Stimulated activated naive CD8-positive, alpha-beta T cell treated with anti-CD3 and anti-CD28 coated beads, Interleukin-15, amount 100 ng/mL, for 72 hours (primary cell): Measurements from ENCODE around the gene KCNK10.

Source experiments
- ATAC-seq: fragments of 150-1000 bp; cut with Tn5 transposase; 2 replicates; pipeline ENCODE4 v1.10.0; 2021; ENCODE audit warnings: mild to moderate bottlenecking, moderate library complexity
- DNase-seq, 2 donors: peaks; one replicate each; pipeline ENCODE4 v3.0.0; 2021 to 2022
- H3K27ac Mint-ChIP-seq, 2 donors: one replicate each; pipeline ENCODE4 v1.8.0; 2022; ENCODE audit warnings: mild to moderate bottlenecking in 2 of 2, mixed read lengths in 2 of 2, moderate library complexity in 2 of 2
- H3K27me3 Mint-ChIP-seq: one replicate; pipeline ENCODE4 v1.8.0; 2022; ENCODE audit warnings: mixed read lengths
- H3K4me1 Mint-ChIP-seq: one replicate; pipeline ENCODE4 v1.8.0; 2022; ENCODE audit warnings: mild to moderate bottlenecking, mixed read lengths
- H3K4me3 Mint-ChIP-seq, 2 donors: one replicate each; pipeline ENCODE4 v1.8.0; 2022; ENCODE audit warnings: mild to moderate bottlenecking in 2 of 2, mixed read lengths in 2 of 2, moderate library complexity in 1 of 2
- H3K9me3 Mint-ChIP-seq, 2 donors: one replicate each; pipeline ENCODE4 v1.8.0; 2022; ENCODE audit warnings: mixed read lengths in 2 of 2

Gene KCNK10, protein sequence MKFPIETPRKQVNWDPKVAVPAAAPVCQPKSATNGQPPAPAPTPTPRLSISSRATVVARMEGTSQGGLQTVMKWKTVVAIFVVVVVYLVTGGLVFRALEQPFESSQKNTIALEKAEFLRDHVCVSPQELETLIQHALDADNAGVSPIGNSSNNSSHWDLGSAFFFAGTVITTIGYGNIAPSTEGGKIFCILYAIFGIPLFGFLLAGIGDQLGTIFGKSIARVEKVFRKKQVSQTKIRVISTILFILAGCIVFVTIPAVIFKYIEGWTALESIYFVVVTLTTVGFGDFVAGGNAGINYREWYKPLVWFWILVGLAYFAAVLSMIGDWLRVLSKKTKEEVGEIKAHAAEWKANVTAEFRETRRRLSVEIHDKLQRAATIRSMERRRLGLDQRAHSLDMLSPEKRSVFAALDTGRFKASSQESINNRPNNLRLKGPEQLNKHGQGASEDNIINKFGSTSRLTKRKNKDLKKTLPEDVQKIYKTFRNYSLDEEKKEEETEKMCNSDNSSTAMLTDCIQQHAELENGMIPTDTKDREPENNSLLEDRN

DNA sequence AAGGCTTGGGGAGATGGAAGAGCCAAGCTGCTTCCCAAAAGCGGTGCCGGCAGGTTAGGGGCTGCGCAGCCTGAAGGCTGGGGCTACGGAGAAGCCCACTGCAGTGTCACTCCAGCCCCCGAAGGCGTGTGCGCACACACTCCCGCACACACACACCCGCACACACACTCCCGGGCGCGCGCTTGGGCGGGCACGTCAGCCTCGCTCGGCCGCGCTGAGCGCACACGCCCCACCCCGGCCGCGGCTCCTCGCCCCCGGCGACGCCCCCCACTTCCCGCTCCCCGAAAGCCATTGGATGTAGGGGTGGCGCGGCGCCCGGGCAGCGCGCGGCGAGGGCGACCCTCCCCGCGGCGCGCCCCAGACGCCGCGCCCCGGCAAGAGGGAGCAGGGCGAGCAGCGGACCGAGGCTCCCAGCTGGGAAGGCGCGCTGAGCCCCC, at the start of gene KCNK10:
KCNK10 (minus strand) TSS at position 184 of the 437 bp plus-strand sequence. CDS start 471 bp downstream, outside the sequence.
- Mint-ChIP-seq H3K4me1 (peaks cover 5% of the 10 kb centered on the region), H3K27me3 (peaks cover 48% of the 10 kb centered on the region), H3K9me3 (no peaks in the 10 kb centered on the region), H3K27ac (no peak within 1 kb of the TSS), H3K4me3 (peak within 1 kb of the TSS; percentile 78 to 80)
- no peak for DNase-seq
- peak; percentile 30 for ATAC-seq

DNA sequence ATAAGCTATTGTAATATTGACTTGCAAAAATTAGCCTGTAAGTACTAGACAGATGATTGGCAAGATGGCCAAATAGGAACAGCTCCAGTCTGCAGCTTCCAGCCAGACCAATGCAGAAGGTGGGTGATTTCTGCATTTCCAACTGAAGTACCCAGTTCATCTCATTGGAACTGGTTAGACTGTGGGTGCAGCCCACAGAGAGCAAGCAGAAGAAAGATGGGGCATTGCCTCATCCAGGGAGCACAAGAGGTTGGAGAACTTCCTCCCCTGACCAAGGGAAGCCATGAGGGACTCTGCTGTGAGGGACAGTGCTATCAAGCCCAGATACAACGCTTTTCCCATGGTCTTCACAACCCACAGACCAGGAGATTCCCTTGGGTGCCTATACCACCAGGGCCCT, 46.4 kb upstream of the KCNK10 start:
- H3K27ac Mint-ChIP-seq = no peak overlapping the region
- H3K9me3 Mint-ChIP-seq = peaks cover 0 to 4% of the 10 kb centered on the region in 2 donors
- DNase-seq = no peak
- ATAC-seq = no peak
- H3K4me3 Mint-ChIP-seq = no peak overlapping the region
- no peaks in the 10 kb centered on the region for H3K4me1 Mint-ChIP-seq
- H3K27me3 Mint-ChIP-seq = peaks cover 41% of the 10 kb centered on the region

DNA sequence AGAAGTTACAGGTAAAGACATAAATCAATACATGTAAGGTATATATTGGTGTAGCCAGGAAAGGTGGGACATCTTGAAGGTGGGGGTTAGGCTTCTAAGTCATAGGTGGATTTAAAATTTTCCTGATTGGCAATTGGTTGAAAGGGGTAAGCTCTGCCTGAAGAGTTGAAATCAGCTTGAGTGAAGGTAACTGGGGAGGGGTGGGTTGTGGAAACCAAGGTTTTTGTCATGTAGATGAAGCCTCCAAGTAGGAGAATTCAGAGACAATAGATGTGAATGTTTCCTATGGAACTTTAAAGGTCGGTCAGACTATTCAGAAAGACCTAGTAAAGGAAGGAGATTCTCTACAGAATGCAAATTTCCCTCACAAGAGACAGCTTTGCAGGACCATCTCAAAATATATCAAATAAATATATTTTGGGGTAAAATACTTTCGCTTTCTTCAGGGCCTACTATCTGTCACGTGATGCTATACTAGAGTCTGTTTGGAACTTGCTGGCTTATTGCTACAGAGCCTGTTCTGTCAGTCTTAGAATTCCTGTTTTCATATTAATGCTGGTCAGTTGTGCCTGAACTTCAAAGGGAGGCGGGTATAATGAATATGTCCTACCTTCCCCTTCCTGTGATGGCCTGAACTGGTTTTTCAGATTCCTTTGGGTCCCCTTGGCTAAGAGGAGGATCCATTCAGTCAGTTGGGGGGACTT, 41.8 kb upstream of the KCNK10 start:
- no peak overlapping the region for H3K4me3 Mint-ChIP-seq
- DNase-seq (no peak), ATAC-seq (no peak)
- H3K27ac Mint-ChIP-seq = peak overlapping the region in 1 of 2 donors; percentile 51
- peaks cover 5% of the 10 kb centered on the region for H3K27me3 Mint-ChIP-seq
- no peaks in the 10 kb centered on the region for H3K4me1 Mint-ChIP-seq
- peaks cover 5 to 8% of the 10 kb centered on the region in 2 donors for H3K9me3 Mint-ChIP-seq

DNA sequence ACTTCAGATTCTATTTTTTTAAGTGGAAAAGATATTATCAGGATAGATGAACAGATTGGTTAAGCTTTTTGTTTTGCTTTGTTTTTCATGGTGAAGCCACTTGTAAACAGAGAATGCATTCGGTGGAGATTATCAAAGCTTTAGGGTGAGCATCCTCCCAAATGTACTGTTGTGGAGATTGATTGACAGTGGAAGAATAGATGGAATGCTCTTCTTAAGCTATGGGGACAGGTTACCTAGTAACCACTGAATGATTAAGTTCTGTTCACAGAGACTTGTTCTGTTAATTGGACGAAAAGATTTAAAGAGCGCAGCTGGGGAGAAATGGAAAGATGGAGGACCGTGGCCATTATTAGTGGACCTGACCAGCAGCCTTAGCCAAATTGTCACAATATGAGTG, 40.6 kb upstream of the KCNK10 start:
- H3K27me3 Mint-ChIP-seq = no peaks in the 10 kb centered on the region
- H3K4me3 Mint-ChIP-seq = no peak overlapping the region
- ATAC-seq = no peak

DNA sequence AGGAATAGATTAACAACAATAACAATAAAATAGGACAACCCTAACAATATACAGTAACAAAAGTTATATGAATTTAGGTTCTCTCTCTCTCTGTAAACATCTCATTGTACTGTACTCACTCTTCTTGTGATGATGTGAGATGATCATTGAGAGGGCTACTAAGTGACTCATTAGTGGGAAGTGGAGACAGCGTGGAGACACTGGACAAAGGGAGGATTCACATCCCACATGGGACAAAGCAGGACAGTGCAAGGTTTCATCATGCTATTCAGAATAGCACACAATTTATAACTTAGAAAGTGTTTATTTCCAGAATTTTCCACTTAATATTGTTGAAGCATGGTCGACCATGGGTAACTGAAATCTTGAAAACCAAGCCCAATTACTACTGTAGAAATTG, 36.4 kb upstream of the KCNK10 start:
- Mint-ChIP-seq H3K4me3 (no peak overlapping the region), H3K27ac (no peak overlapping the region), H3K9me3 (peaks cover 5 to 8% of the 10 kb centered on the region in 2 donors), H3K4me1 (no peaks in the 10 kb centered on the region), H3K27me3 (no peaks in the 10 kb centered on the region)
- ATAC-seq (no peak), DNase-seq (no peak)

More for the DNA sequence above, 40.6 kb upstream of the KCNK10 start:
- DNase-seq = no peak
- Mint-ChIP-seq H3K27ac (no peak overlapping the region), H3K9me3 (peaks cover 5 to 8% of the 10 kb centered on the region in 2 donors), H3K4me1 (no peaks in the 10 kb centered on the region)

DNA sequence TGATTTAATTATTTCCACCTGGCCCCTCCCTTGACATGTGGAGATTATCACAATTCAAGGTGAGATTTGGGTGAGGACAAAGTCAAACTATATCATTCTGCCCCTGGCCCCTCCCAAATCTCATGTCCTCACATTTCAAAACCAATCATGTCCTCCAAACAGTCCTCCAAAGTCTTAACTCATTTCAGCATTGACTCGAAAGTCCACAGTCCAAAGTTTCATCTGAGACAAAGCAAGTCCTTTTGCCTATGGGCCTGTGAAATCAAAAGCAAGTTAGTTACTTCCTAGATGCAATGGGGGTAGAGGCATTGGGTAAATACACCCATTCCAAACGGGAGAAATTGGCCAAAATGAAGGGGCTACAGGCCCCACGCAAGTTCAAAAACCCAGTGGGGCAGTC, 31.3 kb upstream of the KCNK10 start:
- Mint-ChIP-seq H3K27me3 (no peaks in the 10 kb centered on the region), H3K9me3 (no peaks in the 10 kb centered on the region), H3K27ac (no peak overlapping the region), H3K4me1 (no peaks in the 10 kb centered on the region), H3K4me3 (no peak overlapping the region)
- ATAC-seq (no peak), DNase-seq (no peak)

DNA sequence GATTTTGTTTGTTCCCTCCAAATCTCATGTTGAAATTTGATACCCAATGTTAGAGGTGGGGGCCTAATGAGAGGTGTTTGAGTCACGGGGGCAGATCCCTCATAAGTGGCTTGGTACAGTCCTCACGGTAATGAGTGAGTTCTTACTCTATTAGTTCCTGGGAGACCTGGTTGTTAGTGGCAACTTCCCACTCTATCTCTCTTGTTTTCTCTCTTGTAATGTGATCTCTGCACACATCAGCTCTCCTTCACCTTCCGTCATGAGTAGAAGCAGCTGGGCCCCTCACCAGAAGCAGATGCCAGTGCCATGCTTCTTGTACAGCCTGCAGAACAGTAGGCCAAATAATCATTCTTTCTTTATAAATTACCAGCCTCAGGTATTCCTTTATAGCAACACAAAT, 29.6 kb upstream of the KCNK10 start:
- H3K27ac Mint-ChIP-seq = no peak overlapping the region
- no peak for DNase-seq
- H3K27me3 Mint-ChIP-seq = no peaks in the 10 kb centered on the region
- H3K4me1 Mint-ChIP-seq = no peaks in the 10 kb centered on the region
- no peak overlapping the region for H3K4me3 Mint-ChIP-seq
- H3K9me3 Mint-ChIP-seq = no peaks in the 10 kb centered on the region
- no peak for ATAC-seq

DNA sequence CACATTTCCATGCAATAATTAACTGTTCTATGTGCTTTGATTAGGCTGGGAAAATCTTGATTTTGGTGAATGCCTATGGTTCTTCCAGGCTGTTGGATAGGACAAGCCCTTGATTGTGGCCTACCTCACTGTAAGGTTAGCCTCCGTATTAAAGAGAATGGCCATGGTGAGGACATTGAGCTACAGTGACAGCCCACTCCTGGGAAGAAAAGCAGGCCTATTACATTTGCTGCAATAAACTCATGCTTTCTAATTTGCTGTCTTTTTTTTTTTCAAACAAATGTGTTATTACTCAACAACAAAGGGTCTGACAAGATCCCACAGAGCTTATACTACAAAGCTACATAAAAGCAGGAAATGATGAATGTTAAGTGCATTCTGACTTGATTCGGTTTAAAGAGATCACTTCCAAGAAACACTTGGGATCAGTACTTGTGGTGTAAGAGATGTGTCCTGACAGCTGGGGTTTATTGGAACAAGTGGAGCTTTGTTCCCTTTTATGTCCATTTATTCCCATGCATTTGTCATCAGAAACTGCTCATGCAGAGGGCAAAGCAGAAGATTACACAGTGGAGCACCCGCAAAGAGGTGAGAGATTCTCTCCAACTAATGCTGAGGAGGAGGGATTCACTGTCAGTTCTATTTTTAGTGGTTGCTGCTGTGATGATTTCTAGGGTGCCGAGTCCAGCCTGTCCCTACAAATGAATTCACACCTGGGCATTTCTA, 29.1 kb upstream of the KCNK10 start:
- no peak overlapping the region for H3K27ac Mint-ChIP-seq
- no peak overlapping the region for H3K4me3 Mint-ChIP-seq
- DNase-seq = no peak
- no peaks in the 10 kb centered on the region for H3K4me1 Mint-ChIP-seq
- no peak for ATAC-seq
- no peaks in the 10 kb centered on the region for H3K27me3 Mint-ChIP-seq
- H3K9me3 Mint-ChIP-seq = no peaks in the 10 kb centered on the region

DNA sequence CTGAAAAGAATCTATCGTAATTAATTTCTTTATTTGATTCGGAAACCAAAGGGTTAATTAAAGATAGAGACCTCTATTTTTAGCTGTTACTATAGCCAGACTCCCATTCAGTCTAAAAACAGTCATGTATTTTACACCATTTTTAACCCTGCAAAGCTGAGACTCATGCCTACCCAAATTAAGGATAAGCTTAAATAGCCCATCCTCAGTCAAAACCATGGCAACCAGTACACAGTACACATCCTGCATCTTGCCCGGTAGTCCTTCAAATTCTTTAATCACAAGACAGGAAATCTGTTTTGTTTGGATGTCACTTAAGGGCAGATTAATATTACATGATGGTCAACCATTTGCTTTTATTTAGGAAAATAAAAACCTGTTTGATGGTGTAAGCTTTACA, 25.5 kb upstream of the KCNK10 start:
- H3K4me1 Mint-ChIP-seq = no peaks in the 10 kb centered on the region
- H3K4me3 Mint-ChIP-seq = no peak overlapping the region
- H3K9me3 Mint-ChIP-seq = no peaks in the 10 kb centered on the region
- no peaks in the 10 kb centered on the region for H3K27me3 Mint-ChIP-seq
- no peak overlapping the region for H3K27ac Mint-ChIP-seq
- DNase-seq = no peak
- ATAC-seq = no peak

DNA sequence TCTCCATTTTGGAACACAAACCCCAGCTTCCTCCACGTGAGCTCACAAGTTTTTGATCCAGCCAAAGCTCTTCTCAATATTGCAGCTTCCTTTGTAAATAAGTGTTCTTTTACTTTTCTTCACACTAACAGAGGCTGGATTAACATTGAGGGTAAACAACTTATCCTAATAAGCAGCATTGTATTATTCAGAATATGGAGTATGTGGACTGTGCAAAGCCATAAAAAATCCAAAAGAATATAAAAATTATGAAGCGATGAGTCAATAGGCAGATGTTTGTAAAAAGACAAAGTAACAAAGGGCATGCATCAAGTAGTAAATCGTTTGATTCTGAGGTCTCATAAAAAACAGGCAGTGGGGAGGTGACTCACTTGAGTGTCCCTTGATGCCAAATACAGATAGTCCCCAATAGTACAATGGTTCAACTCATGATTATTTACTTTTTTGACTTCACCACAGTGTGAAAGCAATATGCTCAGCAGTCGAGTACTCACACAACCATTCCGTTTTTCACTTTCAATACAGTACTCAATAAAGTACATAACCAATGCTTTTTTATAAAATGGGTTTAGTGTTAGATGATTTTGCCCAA, 23.1 kb upstream of the KCNK10 start:
- DNase-seq (no peak), ATAC-seq (no peak)
- H3K4me3 Mint-ChIP-seq = no peak overlapping the region
- H3K27me3 Mint-ChIP-seq = no peaks in the 10 kb centered on the region
- H3K27ac Mint-ChIP-seq = no peak overlapping the region
- no peaks in the 10 kb centered on the region for H3K4me1 Mint-ChIP-seq
- no peaks in the 10 kb centered on the region for H3K9me3 Mint-ChIP-seq

DNA sequence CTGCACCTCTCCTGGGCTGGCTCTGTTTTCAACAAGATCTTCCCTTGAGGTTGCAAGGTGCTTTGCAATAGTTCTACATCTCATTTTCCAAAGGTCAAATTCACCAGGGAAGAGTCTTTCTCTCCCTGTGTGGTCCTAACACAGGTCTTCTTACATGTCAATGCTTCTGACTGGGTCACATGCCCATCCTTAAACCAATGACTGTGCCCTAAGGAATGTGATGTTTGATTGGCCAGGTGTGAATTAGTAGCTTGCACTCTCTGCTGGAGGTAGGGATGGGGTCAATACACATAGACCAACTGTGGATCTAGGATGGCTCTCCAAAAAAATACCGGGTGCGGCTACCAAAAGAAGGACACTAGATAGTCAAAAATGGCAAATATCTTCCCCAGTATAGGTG, 19.9 kb upstream of the KCNK10 start:
- Mint-ChIP-seq H3K4me3 (no peak overlapping the region), H3K27me3 (peaks cover 4% of the 10 kb centered on the region), H3K4me1 (no peaks in the 10 kb centered on the region), H3K9me3 (no peaks in the 10 kb centered on the region), H3K27ac (peak overlapping the region in 1 of 2 donors; percentile 5)
- DNase-seq = no peak
- no peak for ATAC-seq

DNA sequence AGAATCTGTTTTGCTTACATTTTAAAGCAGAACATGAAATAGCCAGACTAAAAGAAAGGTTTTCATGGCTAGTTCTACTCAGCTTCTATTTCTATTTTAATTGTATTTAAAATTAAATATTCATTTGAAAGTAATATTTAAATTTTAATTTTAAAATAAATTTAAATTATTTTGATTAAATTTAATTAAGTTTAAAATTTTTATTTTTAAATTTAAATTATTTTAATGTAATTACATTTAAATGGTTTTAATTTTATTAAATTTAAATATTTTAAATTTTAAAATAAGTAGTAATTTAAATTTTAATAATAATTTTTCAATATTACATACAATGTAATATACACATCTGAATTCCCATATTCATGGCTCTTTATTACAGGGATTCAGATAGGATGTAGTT, 17.3 kb upstream of the KCNK10 start:
- Mint-ChIP-seq H3K9me3 (no peaks in the 10 kb centered on the region), H3K27me3 (peaks cover 28% of the 10 kb centered on the region), H3K27ac (no peak overlapping the region), H3K4me3 (no peak overlapping the region), H3K4me1 (no peaks in the 10 kb centered on the region)
- no peak for DNase-seq
- ATAC-seq = no peak

DNA sequence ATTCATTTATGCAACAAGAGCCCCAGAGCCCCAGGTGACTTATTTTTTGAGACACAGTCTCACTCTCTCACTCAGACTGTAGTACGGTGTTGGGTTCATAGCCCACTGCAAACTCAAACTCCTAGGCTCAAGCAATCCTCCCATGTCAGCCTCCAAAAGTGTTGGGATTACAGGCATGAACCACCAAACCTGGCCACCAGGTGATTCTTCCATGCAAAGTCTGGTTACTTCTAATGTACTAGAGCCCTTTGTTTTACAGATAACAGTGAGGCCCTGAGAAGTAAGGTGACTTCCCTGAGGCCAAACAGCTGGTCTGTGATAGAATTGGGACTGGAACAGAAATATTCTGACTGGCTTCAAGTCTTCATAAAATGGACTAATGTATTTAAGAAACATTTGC, 10.0 kb upstream of the KCNK10 start:
- Mint-ChIP-seq H3K27ac (no peak overlapping the region), H3K4me3 (no peak overlapping the region), H3K27me3 (peaks cover 37% of the 10 kb centered on the region), H3K9me3 (no peaks in the 10 kb centered on the region), H3K4me1 (no peaks in the 10 kb centered on the region)
- DNase-seq (no peak), ATAC-seq (no peak)

DNA sequence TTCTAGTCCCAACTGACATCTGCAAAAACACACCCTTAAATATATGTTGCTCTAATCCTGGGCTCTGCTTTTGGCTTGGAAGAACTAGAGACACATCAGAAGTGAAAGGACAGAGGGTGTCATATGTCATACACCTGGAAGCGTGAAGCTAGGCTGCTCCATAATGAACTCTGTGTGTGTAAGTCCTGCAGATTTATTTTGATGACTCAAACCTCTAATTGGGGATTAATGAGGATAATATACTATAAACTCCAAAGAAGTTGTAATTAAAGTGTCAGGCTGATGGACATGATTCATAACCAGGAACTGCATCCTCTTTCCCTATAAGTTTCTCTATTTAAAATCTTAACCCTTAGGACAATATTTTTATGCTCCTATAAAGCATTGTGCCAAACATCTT, 4.4 kb upstream of the KCNK10 start:
- H3K27me3 Mint-ChIP-seq = peaks cover 59% of the 10 kb centered on the region
- no peak overlapping the region for H3K4me3 Mint-ChIP-seq
- peaks cover 5% of the 10 kb centered on the region for H3K4me1 Mint-ChIP-seq
- ATAC-seq = no peak
- no peak for DNase-seq
- no peak overlapping the region for H3K27ac Mint-ChIP-seq
- no peaks in the 10 kb centered on the region for H3K9me3 Mint-ChIP-seq

DNA sequence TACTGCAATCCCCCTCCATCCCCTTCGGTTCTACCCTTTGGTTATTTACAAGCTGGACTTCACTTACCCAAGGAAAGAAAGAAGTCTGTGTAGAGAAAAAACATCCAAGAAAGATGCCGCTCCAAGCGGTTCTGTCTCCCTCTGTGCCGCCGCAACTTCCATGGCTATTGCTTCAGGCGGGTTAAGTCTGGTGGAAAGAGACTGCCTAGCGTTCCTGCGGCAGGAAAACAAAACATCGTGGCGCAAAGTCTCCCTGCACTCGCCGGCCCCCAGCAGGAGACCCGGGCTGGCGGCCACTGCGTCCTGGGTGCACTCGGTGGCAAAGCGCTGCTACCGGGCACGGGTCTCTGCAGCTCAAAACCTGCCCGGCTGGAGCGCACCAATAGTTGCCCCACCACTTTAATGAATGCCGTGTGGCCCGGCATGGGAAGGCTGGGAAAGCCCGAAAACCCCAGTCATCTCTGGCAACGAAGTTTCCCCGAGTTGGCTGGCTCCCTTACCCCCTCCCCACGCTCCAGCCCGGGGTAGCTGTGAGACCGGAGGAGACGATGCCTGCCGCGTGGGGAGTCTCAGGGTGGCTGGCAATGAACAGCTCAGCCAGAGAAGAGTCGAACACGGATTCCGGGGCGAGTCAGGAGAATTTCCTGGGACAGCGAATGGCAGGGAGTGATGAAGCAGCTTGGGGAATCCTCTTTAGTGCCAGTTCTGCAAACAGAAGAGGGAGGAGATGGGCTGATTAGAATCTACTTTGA, 3.5 kb upstream of the KCNK10 start:
- ATAC-seq = no peak
- Mint-ChIP-seq H3K27ac (no peak overlapping the region), H3K9me3 (no peaks in the 10 kb centered on the region), H3K4me1 (peaks cover 5% of the 10 kb centered on the region), H3K27me3 (peaks cover 57% of the 10 kb centered on the region), H3K4me3 (no peak overlapping the region)
- no peak for DNase-seq
